Activated T-cell treated with anti-CD3 and anti-CD28 coated beads for 4 hours (primary cell): ENCODE measurements around the gene CCDC169.
"Not testable (repeated sequence)": the region's sequence is repeated elsewhere in the genome, so short reads cannot be mapped to it uniquely, and the experiment has no call there.

Experiments
- DNase-seq: peaks from one replicate; pipeline ENCODE4 v3.0.0-alpha.2; 2020

CCDC169 gene

GRCh38 chr13:36313047-36313969, 15.7 kb upstream of the CCDC169 start:
- DNase-seq: no peak

- no peak for DNase-seq
These were observed 12.9 kb upstream of the CCDC169 start for GRCh38 chr13:36310417-36311108.

GRCh38 chr13:36302289-36302688, 4.7 kb upstream of the CCDC169 start:
- no peak for DNase-seq

GRCh38 chr13:36299469-36299868, 1.9 kb upstream of the CCDC169 start:
- DNase-seq: not testable (repeated sequence)

- DNase-seq: no peak
These were observed 988 bp upstream of the CCDC169 start for GRCh38 chr13:36298535-36299068.

DNA sequence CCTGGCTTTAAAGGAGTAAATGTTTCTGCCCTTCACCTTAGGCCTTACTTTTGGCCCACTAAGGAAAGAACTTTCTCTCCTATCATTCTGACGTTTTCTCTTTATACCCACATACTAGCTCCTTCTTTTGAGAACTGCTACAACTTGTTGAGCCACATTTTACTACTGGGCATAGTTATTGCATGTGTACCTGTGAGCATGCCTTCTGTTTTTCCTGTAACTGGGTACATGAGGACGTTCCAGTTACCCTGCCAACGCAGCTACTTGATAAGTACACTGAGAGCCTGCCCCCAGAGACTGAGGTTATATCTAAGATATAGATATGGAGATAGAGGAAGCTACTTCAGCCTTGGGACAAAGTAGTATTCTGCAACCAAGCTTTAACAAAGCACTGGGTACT, 3.5 kb downstream of the CCDC169 start:
- no peak for DNase-seq

DNA sequence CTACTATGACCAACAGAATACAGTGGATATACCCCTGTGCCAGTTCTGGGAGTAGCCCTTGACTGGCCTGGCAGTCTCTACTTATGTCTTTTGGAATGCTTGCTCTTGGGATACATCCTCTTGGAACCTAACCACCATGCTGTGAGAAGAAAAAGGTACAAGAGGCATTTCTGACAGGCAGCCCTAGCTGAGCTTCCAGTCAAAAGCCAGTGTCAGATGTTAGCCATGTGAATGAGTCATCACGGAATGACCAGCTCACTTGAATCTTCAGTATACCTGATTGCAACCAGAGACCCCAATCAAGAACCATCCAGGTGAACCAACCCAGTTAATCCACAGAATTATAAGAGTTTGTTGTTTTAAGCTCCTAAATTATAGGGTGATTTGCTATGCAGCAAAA, 4.1 kb downstream of the CCDC169 start:
- no peak for DNase-seq

DNA sequence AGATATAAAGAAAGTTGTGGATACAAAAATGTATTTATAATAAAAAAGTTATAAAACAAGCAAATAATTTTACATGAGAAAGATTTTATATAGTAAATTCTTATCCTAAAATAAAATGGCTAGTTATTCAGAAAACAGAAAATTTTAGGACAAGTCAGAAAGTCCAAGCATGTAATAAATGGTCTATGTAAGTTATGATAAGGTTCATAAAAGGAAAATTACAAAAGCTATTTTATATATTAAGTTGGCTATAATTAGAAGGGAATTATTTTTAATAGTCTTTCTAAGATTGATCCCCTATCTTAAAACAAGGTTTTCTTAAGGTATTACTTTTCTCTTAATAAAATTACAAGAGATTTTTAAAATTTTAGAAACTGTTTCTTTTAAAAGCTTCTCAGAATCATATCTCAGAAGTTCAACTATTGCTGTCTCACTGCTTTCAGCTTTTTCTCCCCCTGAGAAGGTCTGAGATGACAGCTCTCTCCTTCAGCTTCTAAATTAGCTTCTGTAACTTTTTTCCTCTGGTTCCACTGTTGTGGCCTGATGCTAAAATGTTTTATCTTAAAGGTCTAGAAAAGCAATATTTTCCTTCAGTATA, 8.7 kb downstream of the CCDC169 start:
- no peak for DNase-seq

DNA sequence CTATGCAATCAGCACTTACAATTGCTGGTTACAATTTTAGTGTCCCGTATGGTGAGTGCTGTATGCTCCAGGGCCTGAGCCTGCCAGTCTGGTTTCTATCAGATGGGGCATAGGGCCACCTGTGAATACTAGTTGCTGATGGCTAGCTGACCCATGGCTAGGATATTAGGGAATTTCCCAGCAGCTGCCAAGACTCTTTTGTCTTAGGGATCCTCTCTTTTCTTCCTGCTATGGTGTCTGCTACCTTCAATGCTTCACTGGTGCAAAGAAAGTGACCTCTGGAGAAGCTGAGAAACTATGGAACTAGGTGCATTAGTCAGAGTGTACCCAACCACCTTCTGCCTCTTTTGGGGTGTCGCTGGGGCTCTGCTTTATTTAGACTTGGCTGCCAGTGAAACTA, 11.6 kb downstream of the CCDC169 start:
- no peak for DNase-seq

DNA sequence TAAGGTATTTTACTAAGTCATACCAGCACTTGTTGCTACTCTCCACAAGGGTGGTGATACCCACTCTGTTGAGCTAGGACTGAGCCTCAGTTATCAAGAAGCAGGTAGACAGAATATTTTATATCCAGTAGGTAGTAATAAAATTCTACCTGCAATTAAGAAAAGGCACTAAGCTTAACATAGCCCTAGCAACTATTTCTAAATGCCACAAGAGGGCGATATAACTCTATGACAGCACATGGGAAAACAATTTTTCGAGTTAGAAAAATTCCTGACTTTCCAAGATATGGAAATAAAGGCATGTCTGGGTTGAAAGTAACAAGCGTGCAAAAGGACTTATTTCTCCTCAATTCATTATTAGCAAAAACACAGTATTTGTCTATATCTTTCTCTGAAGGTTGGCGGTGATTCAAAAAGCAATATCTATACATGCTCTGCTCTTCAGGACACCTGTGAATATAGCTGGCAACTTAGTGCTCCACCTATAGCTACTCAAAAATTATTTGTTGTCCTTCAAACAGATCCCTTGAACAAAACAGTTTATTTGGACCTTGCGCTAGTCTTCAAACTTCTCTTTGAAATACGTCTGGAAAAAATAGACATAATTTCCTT, 14.7 kb downstream of the CCDC169 start:
- no peak for DNase-seq

- DNase-seq: no peak
These were observed 22.2 kb downstream of the CCDC169 start for GRCh38 chr13:36275190-36276002.

- DNase-seq: no peak
These were observed 24.2 kb downstream of the CCDC169 start for GRCh38 chr13:36273431-36273830.

DNA sequence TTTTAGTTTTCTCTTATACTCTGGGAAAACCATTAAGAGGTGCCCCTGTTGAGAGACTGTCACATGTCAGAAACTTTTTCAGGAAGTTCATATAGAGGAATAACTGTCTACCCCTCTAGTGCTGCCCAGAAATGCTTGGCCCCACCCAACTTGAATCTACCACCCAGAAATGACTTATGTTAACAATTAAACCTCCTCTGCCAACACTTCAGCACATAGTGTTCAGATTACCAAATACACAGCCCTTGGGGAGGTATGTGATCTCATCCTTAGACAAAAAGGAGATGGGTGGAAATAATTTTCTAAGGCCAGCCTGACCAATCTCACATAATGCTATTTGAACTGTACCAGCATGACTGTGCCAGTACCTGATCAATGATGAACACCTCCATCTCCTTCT, 35.6 kb downstream of the CCDC169 start:
- DNase-seq: no peak

DNA sequence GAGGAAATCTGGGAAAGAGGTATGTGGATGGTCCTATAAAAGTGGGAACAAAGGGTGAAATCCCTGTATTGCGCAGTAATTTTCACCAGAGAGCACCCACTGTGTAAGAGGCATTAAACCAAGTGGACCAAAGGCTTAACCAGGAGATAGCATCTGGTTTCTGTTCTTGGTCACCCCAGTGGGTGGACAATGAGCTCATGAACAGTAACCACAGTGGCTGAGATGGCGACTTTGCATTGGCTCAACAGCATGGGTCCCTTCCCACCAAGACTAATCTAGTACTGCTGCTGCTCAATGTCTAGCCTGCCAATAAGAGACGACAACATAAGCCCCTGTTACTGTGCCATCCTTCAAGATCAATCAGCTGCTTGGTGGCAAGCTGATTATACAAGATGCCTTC, 36.6 kb downstream of the CCDC169 start:
- no peak for DNase-seq

- no peak for DNase-seq
These were observed 38.1 kb downstream of the CCDC169 start for GRCh38 chr13:36259361-36260137.

DNA sequence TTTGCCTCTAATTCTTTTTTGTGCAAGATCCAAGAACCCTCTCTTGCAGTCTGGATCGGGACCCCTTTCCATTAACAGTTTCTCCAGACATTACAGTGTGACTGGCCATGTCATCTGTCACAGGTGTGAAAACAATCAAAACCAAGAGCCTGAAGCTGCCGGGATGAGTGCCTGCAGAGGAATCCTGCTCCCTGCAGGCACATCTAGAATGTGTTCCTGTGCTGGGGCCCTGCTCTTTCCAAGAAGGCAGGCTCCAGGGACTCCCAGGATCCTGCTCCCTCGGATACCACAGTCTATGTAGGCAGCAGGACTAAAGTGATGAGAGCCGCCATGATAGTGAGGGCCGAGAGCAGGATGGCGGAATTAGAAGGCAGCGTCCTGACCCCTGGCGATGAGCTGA, 38.8 kb downstream of the CCDC169 start:
- DNase-seq: no peak

DNA sequence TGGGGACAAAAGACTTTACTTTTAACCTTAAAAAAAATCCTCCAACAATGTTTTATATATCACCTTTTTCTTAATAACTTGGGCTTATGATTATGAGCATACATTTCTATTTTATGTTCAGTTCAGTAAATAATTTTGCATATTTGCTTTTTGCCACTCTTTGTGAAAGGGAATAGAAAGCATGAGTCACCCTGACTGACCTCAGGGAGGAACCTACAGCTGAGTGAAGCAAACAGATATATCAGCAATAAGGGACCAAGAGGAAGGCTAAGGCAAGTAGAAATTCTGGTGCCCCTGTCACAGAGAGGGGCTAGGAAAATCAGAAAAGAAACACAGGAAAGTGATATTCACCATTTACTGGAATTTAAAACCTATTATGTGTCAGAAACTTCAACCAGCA, 46.1 kb downstream of the CCDC169 start:
- DNase-seq: no peak

GRCh38 chr13:36251017-36251416, 46.6 kb downstream of the CCDC169 start:
- DNase-seq: no peak

GRCh38 chr13:36248700-36249099, 48.9 kb downstream of the CCDC169 start:
- DNase-seq: no peak

DNA sequence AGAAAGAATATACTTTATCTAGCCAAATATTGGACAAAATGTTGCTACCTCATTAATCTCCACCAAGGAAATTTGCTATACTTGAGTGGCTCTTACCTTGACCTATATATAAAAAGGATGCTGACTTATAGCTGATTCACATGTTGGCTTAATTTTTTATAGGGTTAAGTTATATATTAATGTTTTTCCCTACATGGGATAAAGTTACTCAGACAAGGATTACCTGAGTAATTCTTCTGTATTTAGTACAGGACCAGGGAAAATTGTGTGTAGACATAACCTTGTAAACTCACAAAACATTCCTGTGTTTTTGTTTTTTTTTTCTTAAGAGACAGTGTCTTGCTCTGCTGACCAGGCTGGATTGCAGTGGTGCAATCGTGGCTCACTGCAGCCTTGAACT, 52.6 kb downstream of the CCDC169 start:
- no peak for DNase-seq

- DNase-seq: no peak
These were observed 53.5 kb downstream of the CCDC169 start for GRCh38 chr13:36244073-36244472.
